Activated gamma-delta T cell (primary cell): Measurements from ENCODE around the gene NINJ2.

ENCODE experiments used
- DNase-seq: peaks from one replicate; lab custom pipeline; 2025; lab: John Stamatoyannopoulos, UW

Gene NINJ2

DNA sequence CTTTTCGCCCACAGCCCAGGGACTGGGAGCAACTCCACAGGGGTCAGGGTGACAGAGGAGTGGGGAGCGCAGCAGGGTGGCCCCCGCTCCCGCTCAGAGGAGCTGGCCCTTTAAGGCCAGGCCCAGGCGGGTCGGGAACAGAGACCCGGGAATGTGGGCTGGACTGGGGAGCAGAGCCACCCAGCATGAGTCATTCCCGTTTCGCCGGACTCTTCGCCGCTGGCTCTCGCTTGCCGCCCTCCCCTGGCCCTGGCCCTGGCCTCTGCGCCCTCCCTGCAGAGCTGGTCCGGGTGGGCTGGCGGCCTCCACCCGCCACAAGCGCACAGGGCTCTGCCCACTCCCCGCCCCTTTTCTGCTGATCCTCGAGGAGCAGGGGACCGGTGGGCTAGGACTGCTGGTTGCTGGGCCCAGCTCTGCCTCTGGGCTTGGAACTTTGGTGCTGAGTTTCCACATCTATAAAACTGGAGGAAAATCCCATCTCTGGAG, 92.8 kb downstream of the NINJ2 start:
- DNase-seq, result no peak

DNA sequence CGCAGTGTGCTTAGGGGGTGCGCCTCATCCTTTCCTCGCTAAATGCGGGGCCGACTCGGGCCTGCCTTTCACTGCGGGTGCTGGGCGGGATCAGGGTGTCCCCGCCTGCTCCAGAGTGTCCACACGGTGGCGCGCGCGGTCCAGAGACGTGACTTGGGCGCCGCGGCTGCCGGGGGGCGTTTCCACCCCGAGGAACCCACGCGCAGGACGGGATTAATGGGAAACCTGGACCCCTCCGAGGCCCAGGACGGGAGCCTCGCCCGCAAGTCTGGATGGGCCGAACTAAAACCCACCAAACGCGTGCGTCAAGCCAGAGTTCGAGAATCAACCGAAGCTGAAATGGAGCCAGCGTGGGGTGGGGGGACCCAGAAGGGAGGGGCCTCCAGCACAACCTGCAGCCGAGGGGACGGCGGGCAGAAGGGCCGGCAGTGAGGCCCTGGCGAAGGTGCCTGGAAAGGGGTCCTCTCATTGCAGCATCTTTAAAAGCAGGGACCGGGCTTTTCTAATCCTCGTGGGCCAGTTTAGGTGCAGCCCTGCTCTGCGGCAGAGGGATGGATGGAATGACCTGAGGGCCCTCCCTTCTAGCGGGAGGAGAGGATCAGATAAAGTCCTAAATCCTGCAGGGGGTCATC, 93.3 kb downstream of the NINJ2 start:
- DNase-seq, result peak; percentile 71

DNA sequence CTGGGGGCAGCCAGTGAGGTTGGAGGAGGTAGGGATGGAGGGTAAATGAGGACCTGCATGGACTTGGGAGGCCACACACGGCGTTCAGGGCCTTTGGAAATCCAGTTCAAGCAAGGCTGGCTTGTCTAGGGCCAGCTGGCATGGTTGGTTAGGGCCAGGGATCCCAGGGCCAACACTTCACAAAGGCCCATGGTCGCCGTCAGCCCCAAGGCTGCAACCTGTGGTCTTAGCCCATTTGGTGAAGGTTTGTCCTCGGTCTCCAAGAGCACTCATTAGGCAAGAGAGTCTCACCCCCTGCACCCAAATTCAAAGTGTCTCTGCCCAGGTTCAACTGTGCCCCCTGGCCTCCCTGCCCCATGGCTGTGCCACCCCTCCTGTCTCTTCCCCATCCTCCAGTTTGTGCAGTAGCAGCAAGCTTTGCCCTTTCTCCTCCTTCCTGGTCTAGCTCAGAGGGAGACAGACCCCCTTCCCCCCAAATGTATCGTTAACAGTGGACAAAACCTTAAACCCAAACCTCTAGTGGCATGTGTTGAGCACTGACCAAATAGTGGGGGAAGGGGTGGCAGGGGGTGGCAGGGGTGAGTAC, 94.1 kb downstream of the NINJ2 start:
- no peak for DNase-seq

- DNase-seq, result no peak
Measured at GRCh38 chr12:568486-568885, 94.8 kb downstream of the NINJ2 start.

GRCh38 chr12:565589-566105, 97.6 kb downstream of the NINJ2 start:
- DNase-seq, result no peak

- no peak for DNase-seq
Measured at GRCh38 chr12:565161-565560, 98.1 kb downstream of the NINJ2 start.

- no peak for DNase-seq
Measured at GRCh38 chr12:563787-564298, 99.4 kb downstream of the NINJ2 start.

GRCh38 chr12:563250-563781, 99.9 kb downstream of the NINJ2 start:
- DNase-seq, result peak; percentile 27

DNA sequence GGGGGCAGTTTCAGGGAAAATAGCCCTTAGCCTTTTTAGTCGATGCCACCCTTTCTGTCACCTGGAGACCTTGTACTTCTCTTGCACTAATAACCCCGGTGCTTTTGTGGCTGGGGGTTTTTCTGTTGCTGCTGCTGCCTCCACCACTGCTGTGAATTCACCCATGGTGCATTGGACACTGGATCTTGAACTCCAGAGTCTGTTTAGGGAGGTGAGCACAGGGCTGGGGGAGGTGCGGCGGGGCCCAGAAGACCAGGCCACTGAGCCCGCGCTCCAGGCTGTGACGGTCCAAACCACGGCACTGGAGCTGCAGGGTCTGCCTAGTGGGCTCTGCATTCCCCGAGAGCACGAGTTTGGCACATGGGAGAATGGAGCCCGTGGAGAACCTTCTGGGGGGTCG, 100.6 kb downstream of the NINJ2 start:
- no peak for DNase-seq

GRCh38 chr12:561908-562593, 101.2 kb downstream of the NINJ2 start:
- DNase-seq, result no peak

- DNase-seq, result no peak
Measured at GRCh38 chr12:561391-561705, 101.9 kb downstream of the NINJ2 start.

- DNase-seq, result no peak
Measured at GRCh38 chr12:560691-561390, 102.4 kb downstream of the NINJ2 start.

- no peak for DNase-seq
Measured at GRCh38 chr12:559906-560455, 103.3 kb downstream of the NINJ2 start.

GRCh38 chr12:559208-559905, 103.9 kb downstream of the NINJ2 start:
- no peak for DNase-seq

GRCh38 chr12:558580-558979, 104.7 kb downstream of the NINJ2 start:
- DNase-seq, result no peak

DNA sequence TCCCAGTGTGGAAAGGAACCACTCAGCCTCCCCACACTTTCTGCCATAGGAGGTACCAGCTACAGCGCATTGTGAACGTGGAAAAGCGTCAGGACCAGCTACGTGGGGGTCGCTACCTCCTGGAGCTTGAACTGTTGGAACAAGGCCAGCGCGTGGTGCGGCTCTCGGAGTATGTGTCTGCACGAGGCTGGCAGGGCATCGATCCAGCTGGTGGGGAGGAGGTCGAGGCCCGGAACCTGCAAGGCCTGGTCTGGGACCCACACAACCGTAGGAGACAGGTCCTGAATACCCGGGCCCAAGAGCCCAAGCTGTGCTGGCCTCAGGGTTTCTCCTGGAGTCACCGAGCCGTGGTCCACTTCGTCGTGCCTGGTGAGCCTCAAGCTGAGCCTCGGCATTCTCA, 106.7 kb downstream of the NINJ2 start:
- no peak for DNase-seq

- DNase-seq, result no peak
Measured at GRCh38 chr12:554001-554285, 109.3 kb downstream of the NINJ2 start.

DNA sequence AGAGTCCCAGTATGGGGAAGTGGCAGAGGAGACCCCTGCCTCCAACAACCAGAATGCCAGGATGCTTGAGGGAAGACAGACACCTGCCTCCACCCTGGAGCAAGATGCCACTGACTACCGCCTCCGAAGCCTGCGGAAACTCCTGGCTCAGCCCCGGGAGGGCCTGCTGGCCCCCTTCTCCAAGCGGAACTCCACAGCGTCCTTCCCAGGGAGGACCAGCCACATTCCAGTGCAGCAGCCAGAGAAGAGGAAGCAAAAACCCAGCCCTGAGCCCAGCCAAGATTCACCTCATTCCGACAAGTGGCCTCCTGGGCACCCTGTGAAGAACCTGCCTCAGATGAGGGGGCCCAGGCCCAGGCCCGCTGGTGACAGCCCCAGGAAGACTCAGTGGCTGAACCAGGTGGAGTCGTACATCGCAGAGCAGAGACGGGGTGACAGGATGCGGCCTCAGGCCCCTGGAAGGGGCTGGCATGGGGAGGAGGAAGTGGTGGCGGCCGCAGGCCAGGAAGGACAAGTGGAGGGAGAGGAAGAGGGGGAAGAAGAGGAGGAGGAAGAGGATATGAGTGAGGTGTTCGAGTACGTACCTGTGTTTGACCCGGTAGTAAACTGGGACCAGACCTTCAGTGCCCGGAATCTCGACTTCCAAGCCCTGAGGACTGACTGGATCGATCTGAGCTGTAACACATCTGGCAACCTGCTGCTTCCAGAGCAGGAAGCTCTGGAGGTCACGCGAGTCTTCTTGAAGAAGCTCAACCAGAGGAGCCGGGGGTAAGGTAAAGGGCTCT, 109.8 kb downstream of the NINJ2 start:
- peak; percentile 37 for DNase-seq

DNA sequence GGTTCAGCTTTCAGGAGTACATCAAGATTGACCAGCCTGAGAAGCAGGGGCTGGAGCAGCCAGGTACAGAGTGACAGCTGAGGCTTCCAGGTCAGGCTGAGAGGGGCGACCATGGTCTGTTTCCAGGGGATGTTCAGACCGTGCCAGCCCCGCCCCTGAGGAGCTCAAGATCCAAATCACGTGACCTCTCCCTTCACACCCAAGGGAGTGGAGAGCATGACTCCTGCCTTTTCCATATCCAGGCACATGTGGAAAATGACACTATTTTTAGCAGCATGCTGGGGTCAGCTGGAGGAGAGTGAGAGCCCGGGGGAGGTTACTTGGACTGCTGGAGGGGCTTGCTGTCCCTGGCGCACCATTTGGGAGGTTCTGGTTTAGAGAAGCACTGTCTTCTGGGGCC, 110.8 kb downstream of the NINJ2 start:
- DNase-seq, result no peak

GRCh38 chr12:550473-551260, 112.6 kb downstream of the NINJ2 start:
- no peak for DNase-seq
